ENCODE measurements around the gene MAP1LC3A. TPM values are rescaled to one million over a fixed set of nuclear protein-coding genes. Genes with fewer than 3 reads are reported as not detected.

MAP1LC3A gene
- total RNA-seq, 1 donor from 2014 or later, result 17.5 TPM

- no peaks in the 10 kb centered on the region for H3K9me3 Mint-ChIP-seq
- no peak for TF ChIP-seq CTCF (conservative IDR thresholded peaks at IDR 0.05)
- no peaks in the 10 kb centered on the region for H3K27me3 Mint-ChIP-seq (ENCODE audit: low read depth)
- H3K27ac Mint-ChIP-seq (ENCODE audit: unreplicated experiment), result peak overlapping the region; percentile 87
- H3K4me1 Mint-ChIP-seq, result peaks cover 34% of the 10 kb centered on the region
- H3K4me3 Mint-ChIP-seq, result no peak overlapping the region
- no peak for DNase-seq (ENCODE audit: low read depth, low spot score)
- H3K36me3 Mint-ChIP-seq (ENCODE audit: low read depth), result peaks cover 9% of the 10 kb centered on the region
Observed at GRCh38 chr20:34567892-34568865, 9.7 kb downstream of the MAP1LC3A start.

DNA sequence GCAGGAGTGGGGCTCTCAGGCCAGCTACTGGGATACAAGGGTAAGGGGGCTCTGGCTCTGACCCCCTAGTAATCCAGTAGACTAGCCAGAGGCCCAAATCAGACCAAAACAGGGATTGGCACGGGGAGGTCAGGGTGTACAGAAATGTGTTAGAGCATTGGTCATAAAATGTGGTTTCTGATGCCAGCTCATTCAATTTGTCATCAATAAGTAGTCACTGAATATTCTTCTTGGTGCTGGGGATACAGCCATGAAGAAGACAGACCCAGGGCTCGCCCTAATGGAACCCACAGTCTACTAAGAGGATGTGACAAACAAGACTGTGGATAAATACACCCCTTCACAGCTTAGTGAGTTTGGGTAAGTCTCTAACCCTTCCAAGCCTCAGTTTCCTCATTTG lies 11.1 kb downstream of the MAP1LC3A start:
- no peak for DNase-seq (ENCODE audit: low read depth, low spot score)
- Mint-ChIP-seq H3K27ac (ENCODE audit: unreplicated experiment) (no peak overlapping the region), H3K27me3 (ENCODE audit: low read depth) (no peaks in the 10 kb centered on the region), H3K4me3 (no peak overlapping the region), H3K36me3 (ENCODE audit: low read depth) (peaks cover 14% of the 10 kb centered on the region), H3K4me1 (peaks cover 32% of the 10 kb centered on the region), H3K9me3 (no peaks in the 10 kb centered on the region)
- no peak for TF ChIP-seq CTCF (conservative IDR thresholded peaks at IDR 0.05)

GRCh38 chr20:34570859-34571306 lies 12.4 kb downstream of the MAP1LC3A start:
- no peak for DNase-seq (ENCODE audit: low read depth, low spot score)
- Mint-ChIP-seq H3K9me3 (no peaks in the 10 kb centered on the region), H3K27ac (ENCODE audit: unreplicated experiment) (no peak overlapping the region), H3K27me3 (ENCODE audit: low read depth) (no peaks in the 10 kb centered on the region), H3K4me3 (no peak overlapping the region), H3K36me3 (ENCODE audit: low read depth) (peaks cover 13% of the 10 kb centered on the region), H3K4me1 (peaks cover 25% of the 10 kb centered on the region)
- no peak for TF ChIP-seq CTCF (conservative IDR thresholded peaks at IDR 0.05)

GRCh38 chr20:34571753-34572152 lies 13.2 kb downstream of the MAP1LC3A start:
- no peak for DNase-seq (ENCODE audit: low read depth, low spot score)
- Mint-ChIP-seq H3K36me3 (ENCODE audit: low read depth) (peaks cover 12% of the 10 kb centered on the region), H3K4me1 (peaks cover 17% of the 10 kb centered on the region), H3K27ac (ENCODE audit: unreplicated experiment) (no peak overlapping the region), H3K4me3 (no peak overlapping the region), H3K9me3 (no peaks in the 10 kb centered on the region), H3K27me3 (ENCODE audit: low read depth) (no peaks in the 10 kb centered on the region)
- TF ChIP-seq CTCF (conservative IDR thresholded peaks at IDR 0.05), result no peak

- H3K4me1 Mint-ChIP-seq, result no peaks in the 10 kb centered on the region
Observed at GRCh38 chr20:34573541-34574300, 15.2 kb downstream of the MAP1LC3A start.

More at GRCh38 chr20:34573541-34574300, 15.2 kb downstream of the MAP1LC3A start:
- Mint-ChIP-seq H3K27me3 (ENCODE audit: low read depth) (no peaks in the 10 kb centered on the region), H3K36me3 (ENCODE audit: low read depth) (peaks cover 12% of the 10 kb centered on the region), H3K4me3 (no peak overlapping the region), H3K9me3 (no peaks in the 10 kb centered on the region), H3K27ac (ENCODE audit: unreplicated experiment) (no peak overlapping the region)
- no peak for DNase-seq (ENCODE audit: low read depth, low spot score)
- no peak for TF ChIP-seq CTCF (conservative IDR thresholded peaks at IDR 0.05)
